ENCODE measurements around the gene ST7. TPM values are rescaled to one million over a fixed set of nuclear protein-coding genes. Genes with fewer than 3 reads are reported as not detected.

ST7 gene
- total and polyA plus RNA-seq, 7 donors = 5.3 to 37.7 (median 19.0) TPM

GRCh38 chr7:117091721-117092120, 138.4 kb downstream of the ST7 start:
- no peak for TF ChIP-seq CTCF (IDR thresholded peaks at IDR 0.05)
- TF ChIP-seq POLR2AphosphoS5 (IDR thresholded peaks at IDR 0.05) = no peak
- no peak for TF ChIP-seq POLR2A (IDR thresholded peaks at IDR 0.05)
- TF ChIP-seq EP300 (IDR thresholded peaks at IDR 0.05) = no peak
- 86 to 89% methylated on average over 3 of the region's 3 CpGs for WGBS, 2 donors
- Histone ChIP-seq H3K4me3 (no peak overlapping the region), H3K27me3 (no peaks in the 10 kb centered on the region), H3K9me3 (no peaks in the 10 kb centered on the region), H3K4me1 (peaks cover 0 to 13% (median 0%) of the 10 kb centered on the region in 4 donors), H3K36me3 (no peaks in the 10 kb centered on the region), H3K27ac (no peak overlapping the region)
- DNase-seq = no peak
- intact Hi-C loops (cut with DNase I) = no loop called here

DNA sequence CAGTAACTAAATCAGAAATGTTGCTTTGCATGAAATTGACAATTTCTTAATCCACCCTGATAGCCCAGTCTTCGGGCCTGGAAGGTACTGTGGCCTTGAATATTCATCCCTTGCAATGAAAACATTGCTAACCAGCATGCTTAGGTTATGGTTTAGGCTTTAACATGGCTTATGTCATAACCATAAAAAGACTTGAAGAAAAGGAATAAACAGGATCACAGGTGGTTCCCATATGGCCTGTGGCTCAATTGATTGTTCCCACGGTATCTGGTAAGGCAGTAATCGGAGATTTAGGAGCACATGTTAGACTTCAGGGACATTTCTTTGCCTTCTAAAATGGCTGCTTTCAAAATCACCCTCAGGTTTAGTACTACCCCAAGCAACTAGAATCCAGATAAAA, 139.5 kb downstream of the ST7 start:
- no peak for TF ChIP-seq CTCF (IDR thresholded peaks at IDR 0.05)
- no peak for TF ChIP-seq POLR2A (IDR thresholded peaks at IDR 0.05)
- no peak for TF ChIP-seq POLR2AphosphoS5 (IDR thresholded peaks at IDR 0.05)
- TF ChIP-seq EP300 (IDR thresholded peaks at IDR 0.05) = no peak
- WGBS, 2 donors = 57 to 83% methylated on average over 3 of the region's 3 CpGs
- intact Hi-C loops (cut with DNase I) = no loop called here

GRCh38 chr7:117094457-117094856, 141.2 kb downstream of the ST7 start:
- intact Hi-C loops (cut with DNase I) = no loop called here
- Histone ChIP-seq H3K36me3 (no peaks in the 10 kb centered on the region), H3K27me3 (no peaks in the 10 kb centered on the region), H3K9me3 (no peaks in the 10 kb centered on the region), H3K4me1 (peaks cover 0 to 15% (median 0%) of the 10 kb centered on the region in 4 donors), H3K4me3 (no peak overlapping the region), H3K27ac (no peak overlapping the region)
- 88 to 89% methylated on average over 3 of the region's 3 CpGs for WGBS, 2 donors
- TF ChIP-seq POLR2AphosphoS5 (IDR thresholded peaks at IDR 0.05) (no peak), CTCF (IDR thresholded peaks at IDR 0.05) (no peak), EP300 (IDR thresholded peaks at IDR 0.05) (no peak), POLR2A (IDR thresholded peaks at IDR 0.05) (no peak)
- DNase-seq = no peak

More for the DNA sequence above, 139.5 kb downstream of the ST7 start:
- Histone ChIP-seq H3K9me3 (no peaks in the 10 kb centered on the region), H3K27me3 (no peaks in the 10 kb centered on the region), H3K36me3 (no peaks in the 10 kb centered on the region), H3K4me1 (peaks cover 0 to 7% (median 0%) of the 10 kb centered on the region in 4 donors), H3K4me3 (no peak overlapping the region), H3K27ac (no peak overlapping the region)
- DNase-seq = no peak

GRCh38 chr7:117095055-117095454, 141.8 kb downstream of the ST7 start:
- TF ChIP-seq CTCF (IDR thresholded peaks at IDR 0.05) (no peak), POLR2A (IDR thresholded peaks at IDR 0.05) (no peak), POLR2AphosphoS5 (IDR thresholded peaks at IDR 0.05) (no peak)
- no peak overlapping the region for H3K27ac ChIP-seq
- 96 to 97% methylated on average over 5 of the region's 5 CpGs for WGBS, 2 donors
- no peak overlapping the region for H3K4me3 ChIP-seq
- no peaks in the 10 kb centered on the region for H3K9me3 ChIP-seq
- H3K4me1 ChIP-seq = peaks cover 0 to 15% (median 0%) of the 10 kb centered on the region in 4 donors
- no peaks in the 10 kb centered on the region for H3K36me3 ChIP-seq
- H3K27me3 ChIP-seq = no peaks in the 10 kb centered on the region
- intact Hi-C loops (cut with DNase I) = no loop called here
- no peak for DNase-seq

DNA sequence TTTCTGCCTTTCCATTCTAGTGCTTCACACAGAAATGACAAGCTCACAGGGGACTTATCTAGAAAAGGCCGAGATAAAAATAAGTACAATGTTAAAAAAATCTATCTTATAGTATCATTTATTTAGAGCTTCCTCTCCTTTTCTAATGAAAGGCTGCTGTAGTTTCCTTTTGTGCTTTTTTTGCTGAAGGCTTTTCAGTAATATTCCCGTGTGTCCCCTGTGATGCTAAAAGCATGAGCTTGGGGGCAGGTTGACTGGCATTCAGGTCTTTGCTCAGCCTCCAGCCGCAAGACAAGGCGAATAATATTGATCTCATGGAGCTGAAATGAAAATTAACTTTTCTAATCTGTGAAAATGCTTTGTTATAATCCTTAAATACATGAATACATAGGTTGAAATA, 143.0 kb downstream of the ST7 start:
- H3K4me1 ChIP-seq = peaks cover 0 to 12% (median 0%) of the 10 kb centered on the region in 4 donors
- no peak for TF ChIP-seq POLR2A (IDR thresholded peaks at IDR 0.05)
- no peak for TF ChIP-seq POLR2AphosphoS5 (IDR thresholded peaks at IDR 0.05)
- TF ChIP-seq EP300 (IDR thresholded peaks at IDR 0.05) = no peak
- TF ChIP-seq CTCF (IDR thresholded peaks at IDR 0.05) = no peak
- H3K27me3 ChIP-seq = no peaks in the 10 kb centered on the region
- H3K9me3 ChIP-seq = no peaks in the 10 kb centered on the region
- no peak for DNase-seq
- no peaks in the 10 kb centered on the region for H3K36me3 ChIP-seq
- intact Hi-C loops (cut with DNase I) = no loop called here
- 84 to 94% methylated on average over 4 of the region's 4 CpGs for WGBS, 2 donors
- no peak overlapping the region for H3K27ac ChIP-seq
- H3K4me3 ChIP-seq = no peak overlapping the region

Measured in sigmoid colon (tissue), 7 donors.